Neural cell (in vitro differentiated cells): Measurements from ENCODE around the gene FLYWCH1.

Source experiments
- MXI1 ChIP-seq: fragments of 450-650 bp; conservative IDR thresholded peaks from 2 replicates; pipeline ENCODE4 v1.6.1; 2014; ENCODE audit warnings: antibody characterized with exemption, mild to moderate bottlenecking; ENCODE audit not compliant: poor library complexity, severe bottlenecking
- POLR2AphosphoS5 ChIP-seq: IDR thresholded peaks from 2 replicates; pipeline ENCODE4 v1.6.1; 2012
- TF ChIP-seq, protein P1 (sequence below): fragments of 450-650 bp; IDR thresholded peaks from 2 replicates; pipeline ENCODE4 v1.5.1; 2014; ENCODE audit warnings: antibody characterized with exemption, mild to moderate bottlenecking, moderate library complexity; ENCODE audit not compliant: poor library complexity, severe bottlenecking

DNA sequence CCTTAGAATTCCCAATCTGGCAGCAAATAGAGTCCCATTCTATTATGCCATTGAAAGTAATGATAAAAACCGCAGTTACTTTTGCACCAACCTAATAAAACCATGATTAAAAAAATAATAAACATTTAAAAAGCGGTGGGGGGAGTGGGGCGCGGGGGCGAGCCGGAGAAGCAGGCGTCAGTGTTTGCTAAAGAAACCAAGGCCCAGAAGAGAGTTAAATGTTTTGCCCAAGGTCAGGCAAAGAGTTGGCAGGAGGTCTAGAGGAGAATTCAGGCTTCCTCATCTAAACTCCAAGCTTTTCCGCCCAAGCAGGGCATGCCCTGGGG, 44.1 kb upstream of the FLYWCH1 start:
- TF ChIP-seq, protein P1, sequence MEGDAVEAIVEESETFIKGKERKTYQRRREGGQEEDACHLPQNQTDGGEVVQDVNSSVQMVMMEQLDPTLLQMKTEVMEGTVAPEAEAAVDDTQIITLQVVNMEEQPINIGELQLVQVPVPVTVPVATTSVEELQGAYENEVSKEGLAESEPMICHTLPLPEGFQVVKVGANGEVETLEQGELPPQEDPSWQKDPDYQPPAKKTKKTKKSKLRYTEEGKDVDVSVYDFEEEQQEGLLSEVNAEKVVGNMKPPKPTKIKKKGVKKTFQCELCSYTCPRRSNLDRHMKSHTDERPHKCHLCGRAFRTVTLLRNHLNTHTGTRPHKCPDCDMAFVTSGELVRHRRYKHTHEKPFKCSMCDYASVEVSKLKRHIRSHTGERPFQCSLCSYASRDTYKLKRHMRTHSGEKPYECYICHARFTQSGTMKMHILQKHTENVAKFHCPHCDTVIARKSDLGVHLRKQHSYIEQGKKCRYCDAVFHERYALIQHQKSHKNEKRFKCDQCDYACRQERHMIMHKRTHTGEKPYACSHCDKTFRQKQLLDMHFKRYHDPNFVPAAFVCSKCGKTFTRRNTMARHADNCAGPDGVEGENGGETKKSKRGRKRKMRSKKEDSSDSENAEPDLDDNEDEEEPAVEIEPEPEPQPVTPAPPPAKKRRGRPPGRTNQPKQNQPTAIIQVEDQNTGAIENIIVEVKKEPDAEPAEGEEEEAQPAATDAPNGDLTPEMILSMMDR: no peak
- TF ChIP-seq MXI1 (no peak), POLR2AphosphoS5 (no peak)
